Measurements from ENCODE around the gene BAG3. TPM values are rescaled to one million over a fixed set of nuclear protein-coding genes. Genes with fewer than 3 reads are reported as not detected.

Gene BAG3
- total RNA-seq, 4 donors from 2014 or later, result 22.5 to 85.7 (median 32.4) TPM

DNA sequence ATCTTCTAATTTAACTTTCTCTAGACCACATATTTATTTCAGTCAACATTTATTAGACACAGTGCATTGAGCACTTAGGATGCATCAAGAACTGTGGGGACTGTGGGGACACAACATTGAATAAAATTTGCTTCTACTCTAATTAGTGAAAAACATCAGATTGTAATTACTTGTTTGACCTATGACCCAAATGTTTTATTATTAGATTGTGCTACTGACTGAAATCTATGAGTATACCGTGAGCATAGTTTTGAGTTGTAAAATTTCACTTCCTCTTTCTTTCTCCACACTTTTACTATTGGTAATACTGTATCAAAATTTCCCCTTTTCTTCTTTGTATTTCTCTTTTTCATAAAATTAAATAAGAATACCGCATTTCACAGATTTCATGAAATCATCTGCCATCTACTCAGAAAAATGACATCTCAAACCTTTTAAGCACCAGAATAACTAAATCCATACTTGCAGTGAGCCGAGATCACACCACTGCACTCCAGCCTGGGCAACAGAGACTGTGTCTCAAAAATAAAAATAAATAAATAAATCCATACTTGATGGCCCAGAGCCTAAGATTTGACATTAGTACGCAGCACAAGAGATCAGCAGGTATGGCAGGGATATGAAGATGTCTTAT, 49.3 kb downstream of the BAG3 start:
- Histone ChIP-seq H3K36me3 (no peaks in the 10 kb centered on the region), H3K4me1 (peaks cover 0 to 5% (median 2%) of the 10 kb centered on the region in 4 donors), H3K27ac (no peak overlapping the region), H3K9me3 (no peaks in the 10 kb centered on the region), H3K4me3 (no peak overlapping the region), H3K27me3 (no peaks in the 10 kb centered on the region)
- WGBS, 2 donors (ENCODE audit: low coverage in 1 of 2), result 58 to 80% methylated on average over 4 of the region's 4 CpGs
- no peak for DNase-seq
- intact Hi-C loops (cut with DNase I; ENCODE audit: low total_unique reads), result no loop called here
- TF ChIP-seq EP300 (IDR thresholded peaks at IDR 0.05; ENCODE audit: low read depth) (no peak), POLR2A (IDR thresholded peaks at IDR 0.05) (no peak), POLR2AphosphoS5 (IDR thresholded peaks at IDR 0.05) (no peak)
- TF ChIP-seq, protein P1, sequence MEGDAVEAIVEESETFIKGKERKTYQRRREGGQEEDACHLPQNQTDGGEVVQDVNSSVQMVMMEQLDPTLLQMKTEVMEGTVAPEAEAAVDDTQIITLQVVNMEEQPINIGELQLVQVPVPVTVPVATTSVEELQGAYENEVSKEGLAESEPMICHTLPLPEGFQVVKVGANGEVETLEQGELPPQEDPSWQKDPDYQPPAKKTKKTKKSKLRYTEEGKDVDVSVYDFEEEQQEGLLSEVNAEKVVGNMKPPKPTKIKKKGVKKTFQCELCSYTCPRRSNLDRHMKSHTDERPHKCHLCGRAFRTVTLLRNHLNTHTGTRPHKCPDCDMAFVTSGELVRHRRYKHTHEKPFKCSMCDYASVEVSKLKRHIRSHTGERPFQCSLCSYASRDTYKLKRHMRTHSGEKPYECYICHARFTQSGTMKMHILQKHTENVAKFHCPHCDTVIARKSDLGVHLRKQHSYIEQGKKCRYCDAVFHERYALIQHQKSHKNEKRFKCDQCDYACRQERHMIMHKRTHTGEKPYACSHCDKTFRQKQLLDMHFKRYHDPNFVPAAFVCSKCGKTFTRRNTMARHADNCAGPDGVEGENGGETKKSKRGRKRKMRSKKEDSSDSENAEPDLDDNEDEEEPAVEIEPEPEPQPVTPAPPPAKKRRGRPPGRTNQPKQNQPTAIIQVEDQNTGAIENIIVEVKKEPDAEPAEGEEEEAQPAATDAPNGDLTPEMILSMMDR (IDR thresholded peaks at IDR 0.05), result no peak
- in situ Hi-C loops (cut with MboI; ENCODE audit: low pct_ligation_motif_present in 1 of 4, low pct_unique_long_range_greater_than_20kb in 1 of 4, low sequenced_read_pairs in 3 of 4), result no loop called here

DNA sequence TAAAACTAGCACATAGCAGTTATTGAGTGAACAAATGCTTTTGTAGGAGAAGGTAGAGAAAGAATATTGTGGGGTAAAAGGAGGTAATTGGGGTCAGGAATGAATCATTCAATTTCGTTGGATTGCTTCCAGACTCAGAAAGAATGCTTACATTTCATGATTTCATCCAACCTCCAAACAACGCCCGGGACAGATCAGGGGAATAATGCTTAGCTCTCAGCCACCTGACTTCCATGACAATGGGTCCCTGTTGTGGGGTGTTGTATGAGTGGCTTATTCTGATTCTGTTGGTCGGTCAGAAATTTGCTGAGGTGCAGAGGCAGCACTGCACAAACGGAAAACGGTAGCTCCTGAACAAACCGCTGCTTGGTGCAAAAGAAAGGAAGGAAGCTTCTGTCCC, 50.7 kb downstream of the BAG3 start:
- WGBS, 2 donors (ENCODE audit: low coverage in 1 of 2), result 60 to 64% methylated on average over 7 of the region's 7 CpGs
- H3K27me3 ChIP-seq, result no peaks in the 10 kb centered on the region
- in situ Hi-C loops (cut with MboI; ENCODE audit: low pct_ligation_motif_present in 1 of 4, low pct_unique_long_range_greater_than_20kb in 1 of 4, low sequenced_read_pairs in 3 of 4), result no loop called here
- H3K27ac ChIP-seq, result no peak overlapping the region
- no peak for TF ChIP-seq POLR2AphosphoS5 (IDR thresholded peaks at IDR 0.05)
- TF ChIP-seq, protein P1 (IDR thresholded peaks at IDR 0.05), result no peak
- TF ChIP-seq EP300 (IDR thresholded peaks at IDR 0.05; ENCODE audit: low read depth), result no peak
- TF ChIP-seq POLR2A (IDR thresholded peaks at IDR 0.05), result no peak
- H3K9me3 ChIP-seq, result no peaks in the 10 kb centered on the region
- H3K4me3 ChIP-seq, result no peak overlapping the region
- intact Hi-C loops (cut with DNase I; ENCODE audit: low total_unique reads), result no loop called here
- H3K36me3 ChIP-seq, result no peaks in the 10 kb centered on the region
- H3K4me1 ChIP-seq, result peaks cover 0 to 5% (median 2%) of the 10 kb centered on the region in 4 donors
- DNase-seq, result no peak

DNA sequence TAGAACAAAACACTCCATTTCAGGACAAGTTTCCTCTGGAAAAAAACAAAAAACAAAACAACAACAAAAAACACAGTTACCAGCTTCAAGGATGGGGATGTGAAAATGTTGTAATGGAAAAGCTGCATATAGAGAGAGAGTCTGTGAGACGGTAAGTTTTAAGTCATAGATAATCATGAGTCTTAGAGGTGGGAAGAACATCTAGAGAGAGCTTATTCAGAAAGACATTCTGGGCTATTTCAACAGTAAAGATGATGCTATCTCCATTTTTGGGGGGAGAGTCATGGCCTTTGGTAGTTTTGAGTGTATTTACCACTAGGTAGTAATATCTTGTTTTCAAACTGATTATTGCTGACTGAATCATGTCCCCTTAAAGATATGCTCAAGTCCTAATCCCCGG, 51.4 kb downstream of the BAG3 start:
- Histone ChIP-seq H3K27me3 (no peaks in the 10 kb centered on the region), H3K27ac (no peak overlapping the region), H3K4me1 (peaks cover 0 to 5% (median 2%) of the 10 kb centered on the region in 4 donors), H3K9me3 (no peaks in the 10 kb centered on the region), H3K4me3 (no peak overlapping the region), H3K36me3 (no peaks in the 10 kb centered on the region)
- intact Hi-C loops (cut with DNase I; ENCODE audit: low total_unique reads), result no loop called here
- TF ChIP-seq, protein P1 (IDR thresholded peaks at IDR 0.05), result no peak
- TF ChIP-seq POLR2AphosphoS5 (IDR thresholded peaks at IDR 0.05) (no peak), EP300 (IDR thresholded peaks at IDR 0.05; ENCODE audit: low read depth) (no peak), POLR2A (IDR thresholded peaks at IDR 0.05) (no peak)
- no peak for DNase-seq
- 77 to 81% methylated on average over 2 of the region's 2 CpGs for WGBS, 2 donors (ENCODE audit: low coverage in 1 of 2)
- in situ Hi-C loops (cut with MboI; ENCODE audit: low pct_ligation_motif_present in 1 of 4, low pct_unique_long_range_greater_than_20kb in 1 of 4, low sequenced_read_pairs in 3 of 4), result no loop called here

DNA sequence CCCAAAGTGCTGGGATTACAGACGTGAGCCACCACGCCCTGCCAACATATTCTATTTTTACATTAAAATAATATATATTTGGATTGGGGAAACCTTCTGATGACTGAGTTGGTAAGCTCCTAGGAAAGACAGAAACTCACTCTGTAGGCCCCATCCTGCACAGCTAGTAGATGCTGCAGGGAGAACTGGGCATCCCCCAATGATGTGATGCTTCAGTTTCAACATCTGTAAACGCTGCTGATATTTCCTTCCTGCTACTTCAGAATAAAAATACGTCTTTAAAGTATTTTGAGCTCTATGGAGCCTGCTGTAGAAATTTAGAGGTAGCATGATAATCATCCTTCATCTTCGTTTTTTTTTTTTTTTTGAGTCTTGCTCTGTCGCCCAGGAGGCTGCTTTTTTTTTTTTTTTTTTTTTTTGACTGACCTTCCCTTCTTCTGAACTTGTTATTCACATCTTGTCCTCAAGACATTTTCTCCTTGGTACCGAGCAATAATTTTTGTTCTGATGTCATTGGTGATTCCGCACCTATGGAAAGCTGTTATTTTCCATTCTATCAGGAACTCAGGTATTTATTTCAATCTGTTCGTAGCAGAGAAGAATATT, 52.8 kb downstream of the BAG3 start:
- intact Hi-C loops (cut with DNase I; ENCODE audit: low total_unique reads), result no loop called here
- Histone ChIP-seq H3K9me3 (no peaks in the 10 kb centered on the region), H3K36me3 (no peaks in the 10 kb centered on the region), H3K27ac (no peak overlapping the region), H3K27me3 (no peaks in the 10 kb centered on the region), H3K4me3 (no peak overlapping the region), H3K4me1 (peaks cover 0 to 5% (median 2%) of the 10 kb centered on the region in 4 donors)
- in situ Hi-C loops (cut with MboI; ENCODE audit: low pct_ligation_motif_present in 1 of 4, low pct_unique_long_range_greater_than_20kb in 1 of 4, low sequenced_read_pairs in 3 of 4), result no loop called here
- 74 to 88% methylated on average over 4 to 9 of the region's 9 CpGs for WGBS, 2 donors (ENCODE audit: low coverage in 1 of 2)
- TF ChIP-seq EP300 (IDR thresholded peaks at IDR 0.05; ENCODE audit: low read depth) (no peak), POLR2A (IDR thresholded peaks at IDR 0.05) (no peak), POLR2AphosphoS5 (IDR thresholded peaks at IDR 0.05) (no peak)
- TF ChIP-seq, protein P1 (IDR thresholded peaks at IDR 0.05), result no peak
- no peak for DNase-seq

Data from transverse colon (tissue), 4 donors.